CD14-positive monocyte (primary cell): ENCODE measurements around the gene ADK. TPM values are rescaled to one million over a fixed set of nuclear protein-coding genes. Genes with fewer than 3 reads are reported as not detected.

Experiments used
- DNase-seq, 3 donors: peaks; one replicate each; pipeline ENCODE4 v3.0.0-alpha.2; 2011 to 2022
- H2AFZ ChIP-seq: 2 replicates; pipeline ENCODE4 v1.6.0; 2012; ENCODE audit warnings: mild to moderate bottlenecking, low read depth, low read length, inconsistent platforms; ENCODE audit not compliant: insufficient read depth, poor library complexity, severe bottlenecking
- H3K27ac ChIP-seq, 2 donors: 1 replicate in 1 of 2; 2 replicates in 1 of 2; pipeline ENCODE4 v1.5.1; 2012 to 2013; ENCODE audit warnings: low read length in 2 of 2, control low read depth in 1 of 2, inconsistent platforms in 1 of 2, low read depth in 1 of 2, mild to moderate bottlenecking in 1 of 2
- H3K27me3 ChIP-seq, 2 donors: one replicate each; pipeline versions ENCODE4 v1.6.0 to v1.6.1; 2011 to 2013; ENCODE audit warnings: low read length in 2 of 2; ENCODE audit not compliant: control insufficient read depth in 2 of 2, insufficient read depth in 2 of 2
- H3K36me3 ChIP-seq, 2 donors: replicated peaks in 1 of 2; 1 replicate in 1 of 2; 2 replicates in 1 of 2; pipeline versions ENCODE4 v1.5.1 to v1.6.1; 2012 to 2013; ENCODE audit warnings: low read length in 2 of 2, control low read depth in 1 of 2, inconsistent platforms in 1 of 2, mild to moderate bottlenecking in 1 of 2; ENCODE audit not compliant: insufficient read depth in 2 of 2, control insufficient read depth in 1 of 2
- H3K4me1 ChIP-seq, 2 donors: 1 replicate in 1 of 2; 2 replicates in 1 of 2; pipeline versions ENCODE4 v1.5.1 to v1.6.1; 2012 to 2013; ENCODE audit warnings: low read length in 2 of 2, control low read depth in 1 of 2, inconsistent platforms in 1 of 2, mild to moderate bottlenecking in 1 of 2, moderate library complexity in 1 of 2; ENCODE audit not compliant: insufficient read depth in 2 of 2, control insufficient read depth in 1 of 2
- H3K4me2 ChIP-seq: replicated peaks from 2 replicates; pipeline ENCODE3; 2012; ENCODE audit warnings: low read length, moderate library complexity, mild to moderate bottlenecking; ENCODE audit not compliant: poor library complexity, severe bottlenecking; ENCODE audit errors: extremely low read depth
- H3K4me3 ChIP-seq, 3 experiments: fragments of 200-600 bp in 1 of 3; sonication (generic) in 1 of 3; replicated peaks in 1 of 3; 1 replicate in 2 of 3; 2 replicates in 1 of 3; pipeline ENCODE4 v1.5.1; 2011 to 2013; ENCODE audit warnings: low read length in 3 of 3, mild to moderate bottlenecking in 3 of 3, control low read depth in 2 of 3, low read depth in 2 of 3, inconsistent platforms in 1 of 3, moderate library complexity in 1 of 3
- H3K79me2 ChIP-seq: 2 replicates; pipeline ENCODE4 v1.6.0; 2012; ENCODE audit warnings: mild to moderate bottlenecking, control low read depth, inconsistent platforms, low read length, moderate library complexity; ENCODE audit not compliant: insufficient read depth
- H3K9ac ChIP-seq: 2 replicates; pipeline ENCODE4 v1.6.0; 2017; ENCODE audit warnings: low read length, mild to moderate bottlenecking; ENCODE audit not compliant: insufficient read depth, poor library complexity, severe bottlenecking
- H3K9me3 ChIP-seq, 2 donors: replicated peaks in 1 of 2; 1 replicate in 1 of 2; 2 replicates in 1 of 2; pipeline versions ENCODE4 v1.5.1 to v1.6.1; 2012 to 2013; ENCODE audit warnings: low read length in 2 of 2, control low read depth in 1 of 2; ENCODE audit not compliant: control insufficient read depth in 1 of 2, insufficient read depth in 1 of 2
- H4K20me1 ChIP-seq: 2 replicates; pipeline ENCODE4 v1.6.0; 2012; ENCODE audit warnings: mild to moderate bottlenecking, low read length, control low read depth, moderate library complexity; ENCODE audit not compliant: insufficient read depth
- H3K27ac Mint-ChIP-seq, 7 donors: one replicate each; pipeline ENCODE4 v1.8.0; 2020; ENCODE audit warnings: mild to moderate bottlenecking in 7 of 7, mixed read lengths in 7 of 7, moderate library complexity in 6 of 7, inconsistent platforms in 2 of 7
- H3K27me3 Mint-ChIP-seq, 3 donors: one replicate each; pipeline ENCODE4 v1.8.0; 2021 to 2022; ENCODE audit warnings: low read depth in 3 of 3, mild to moderate bottlenecking in 3 of 3, mixed read lengths in 3 of 3, moderate library complexity in 3 of 3, inconsistent platforms in 1 of 3
- H3K36me3 Mint-ChIP-seq, 2 donors: one replicate each; pipeline ENCODE4 v1.8.0; 2020; ENCODE audit warnings: mixed read lengths in 2 of 2, inconsistent platforms in 1 of 2, mild to moderate bottlenecking in 1 of 2
- H3K4me1 Mint-ChIP-seq: one replicate; pipeline ENCODE4 v1.8.0; 2020; ENCODE audit warnings: mild to moderate bottlenecking, mixed read lengths
- H3K4me3 Mint-ChIP-seq, 2 donors: one replicate each; pipeline ENCODE4 v1.8.0; 2020; ENCODE audit warnings: mild to moderate bottlenecking in 2 of 2, mixed read lengths in 2 of 2, moderate library complexity in 1 of 2
- H3K9me3 Mint-ChIP-seq, 7 donors: one replicate each; pipeline ENCODE4 v1.8.0; 2020 to 2022; ENCODE audit warnings: mixed read lengths in 7 of 7, mild to moderate bottlenecking in 6 of 7, moderate library complexity in 6 of 7, inconsistent platforms in 2 of 7
- CTCF ChIP-seq: fragments of 200-600 bp; IDR thresholded peaks from one replicate; pipeline ENCODE4 v1.8.0; 2022; ENCODE audit warnings: antibody characterized with exemption, mild to moderate bottlenecking
- WGBS: methylation state at CpG from one replicate; pipeline ENCODE4 v1.1.5; 2013; ENCODE audit warnings: missing lambda C conversion rate; ENCODE audit not compliant: insufficient coverage; 5-methylcytosine and 5-hydroxymethylcytosine counted together
- intact Hi-C, 2 donors: fragments of 100-400 bp; cut with micrococcal nuclease; formaldehyde crosslinking; loops; one replicate each; pipeline versions ENCODE4 v1.15.0 to v1.15.1; 2023
- polyA plus RNA-seq, 3 donors: library from polyadenylated mRNA; depleted of rRNA in 1 of 3; unstranded in 2 of 3; stranded (reverse) in 1 of 3; fragments of 300-500 nt in 2 of 3; fragments of >200 nt in 1 of 3; fragmentation: Illumina TruSeq in 2 of 3; gene quantifications; 1 replicate in 2 of 3; 2 replicates in 1 of 3; pipeline ENCODE4 v1.2.3, GENCODE V29; 2012 to 2021

Gene ADK
- polyA plus RNA-seq, 3 donors = 6.4 to 38.2 (median 35.7) TPM

DNA sequence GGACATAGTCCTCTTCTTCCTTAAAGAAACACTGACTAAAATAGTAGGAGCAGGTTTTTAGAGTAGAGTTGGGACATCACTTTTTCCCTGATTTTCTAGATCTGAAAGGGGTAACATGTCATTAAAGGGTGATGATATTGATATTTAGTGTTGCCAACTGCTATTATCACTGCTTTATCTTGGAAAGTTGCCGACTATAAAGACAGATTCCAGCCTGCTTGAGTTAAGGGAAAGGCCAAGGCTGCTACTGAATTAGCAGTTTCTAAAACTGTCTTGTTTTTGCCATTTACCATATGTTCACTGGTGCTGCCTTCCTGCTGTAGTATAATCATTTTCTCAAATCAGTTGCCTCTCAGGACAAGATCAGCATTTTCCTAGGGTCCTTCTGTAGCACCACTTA is 30.1 kb upstream of the ADK start:
- no peak overlapping the region for H2AFZ ChIP-seq
- H3K27me3 Mint-ChIP-seq = no peaks in the 10 kb centered on the region
- no peak overlapping the region for H3K4me3 ChIP-seq
- no peak overlapping the region for H3K9ac ChIP-seq
- no peaks in the 10 kb centered on the region for H3K4me1 Mint-ChIP-seq
- intact Hi-C loops = no loop called here
- H3K27ac Mint-ChIP-seq = no peak overlapping the region
- no peaks in the 10 kb centered on the region for H3K9me3 ChIP-seq
- no peak overlapping the region for H3K4me2 ChIP-seq
- no peaks in the 10 kb centered on the region for H3K4me1 ChIP-seq
- no peak overlapping the region for H3K4me3 Mint-ChIP-seq
- peak overlapping the region in 1 of 2 donors; percentile 28 for H3K27ac ChIP-seq
- no peak for TF ChIP-seq CTCF
- H3K9me3 Mint-ChIP-seq = no peaks in the 10 kb centered on the region
- H3K36me3 ChIP-seq = peaks cover 95 to 100% of the 10 kb centered on the region in 2 donors
- no peaks in the 10 kb centered on the region for H3K27me3 ChIP-seq
- peaks cover 49% of the 10 kb centered on the region for H4K20me1 ChIP-seq
- H3K79me2 ChIP-seq = no peaks in the 10 kb centered on the region
- H3K36me3 Mint-ChIP-seq = peaks cover 91 to 99% of the 10 kb centered on the region in 2 donors
- 100% methylated on average over 1 of the region's 1 CpG for WGBS
- DNase-seq = no peak

DNA sequence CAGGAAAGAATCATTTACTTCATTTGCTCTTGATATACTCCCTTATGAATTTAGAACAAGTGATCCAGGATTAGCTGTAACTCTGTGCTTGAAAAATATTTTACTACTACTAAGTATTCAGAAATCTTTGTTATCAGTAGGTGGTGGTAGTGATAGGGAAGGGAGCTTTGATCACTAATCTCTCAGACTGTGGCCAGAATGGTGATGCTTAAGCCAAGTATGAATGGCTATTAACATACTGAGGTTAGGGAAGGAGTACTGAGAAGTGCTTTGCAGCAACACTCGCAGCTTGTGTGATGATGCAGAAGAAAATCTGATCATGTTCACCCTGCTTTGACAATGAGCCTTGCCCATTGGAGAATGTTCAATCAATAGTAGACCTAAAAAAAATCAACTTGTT is 29.7 kb upstream of the ADK start:
- DNase-seq = no peak
- Histone ChIP-seq H3K9ac (no peak overlapping the region), H3K4me1 (no peaks in the 10 kb centered on the region), H3K4me3 (no peak overlapping the region), H4K20me1 (peaks cover 44% of the 10 kb centered on the region), H2AFZ (no peak overlapping the region), H3K4me2 (no peak overlapping the region), H3K9me3 (no peaks in the 10 kb centered on the region), H3K27me3 (no peaks in the 10 kb centered on the region), H3K27ac (peak overlapping the region in 1 of 2 donors; percentile 28), H3K79me2 (no peaks in the 10 kb centered on the region), H3K36me3 (peaks cover 95 to 100% of the 10 kb centered on the region in 2 donors)
- intact Hi-C loops = no loop called here
- H3K27me3 Mint-ChIP-seq = no peaks in the 10 kb centered on the region
- no peak overlapping the region for H3K27ac Mint-ChIP-seq
- H3K4me3 Mint-ChIP-seq = no peak overlapping the region
- no peak for TF ChIP-seq CTCF
- WGBS = no CpG with 5 or more reads among the region's 1 CpG
- H3K36me3 Mint-ChIP-seq = peaks cover 91 to 99% of the 10 kb centered on the region in 2 donors
- no peaks in the 10 kb centered on the region for H3K9me3 Mint-ChIP-seq
- H3K4me1 Mint-ChIP-seq = no peaks in the 10 kb centered on the region
